K562 (cell line): Measurements from ENCODE around the gene USP7. TPM values are rescaled to one million over a fixed set of nuclear protein-coding genes. Genes with fewer than 3 reads are reported as not detected.

Experiments used
- CCNT2 ChIP-seq: IDR thresholded peaks from 2 replicates; pipeline ENCODE4 v1.6.1; 2011; ENCODE audit warnings: borderline replicate concordance, low read depth, mild to moderate bottlenecking, moderate library complexity, mixed read lengths, low read length; ENCODE audit not compliant: insufficient read length; ENCODE audit errors: extremely low read depth
- CREB1 ChIP-seq, 2 experiments: sonication (generic) in 1 of 2; formaldehyde crosslinking in 1 of 2; IDR thresholded peaks; 2 replicates each; pipeline versions ENCODE4 v1.6.1 to v1.8.0; 2012 to 2022; ENCODE audit warnings: inconsistent platforms in 1 of 2, mild to moderate bottlenecking in 1 of 2, missing genetic modification reagents in 1 of 2, moderate library complexity in 1 of 2
- CREM ChIP-seq: IDR thresholded peaks from 2 replicates; pipeline ENCODE4 v1.6.1; 2014; ENCODE audit warnings: antibody characterized with exemption, low read depth
- FIP1L1 ChIP-seq: fragments of 200-400 bp; formaldehyde crosslinking; IDR thresholded peaks from 2 replicates; pipeline ENCODE4 v1.6.1; 2018; ENCODE audit warnings: mild to moderate bottlenecking, low read depth, low read length; ENCODE audit not compliant: poor library complexity, severe bottlenecking
- GATAD2B ChIP-seq: fragments of 450-650 bp; IDR thresholded peaks from 2 replicates; pipeline ENCODE4 v1.6.1; 2017; ENCODE audit warnings: mild to moderate bottlenecking, borderline replicate concordance
- L3MBTL2 ChIP-seq: fragments of 450-650 bp; IDR thresholded peaks from 2 replicates; pipeline ENCODE4 v1.6.1; 2016; ENCODE audit warnings: mild to moderate bottlenecking, moderate library complexity
- NRF1 ChIP-seq, 2 experiments: fragments of 450-650 bp; IDR thresholded peaks in 1 of 2; conservative IDR thresholded peaks in 1 of 2; 2 replicates each; pipeline ENCODE4 v1.6.1; 2014; ENCODE audit warnings: mild to moderate bottlenecking in 2 of 2
- PHF8 ChIP-seq: fragments of 200-600 bp; sonication (generic); IDR thresholded peaks from 2 replicates; pipeline ENCODE4 v1.6.1; 2012; ENCODE audit warnings: mixed run types, mild to moderate bottlenecking, inconsistent platforms, low read length, moderate library complexity, borderline replicate concordance
- POLR2G ChIP-seq: fragments of 200-400 bp; formaldehyde crosslinking; IDR thresholded peaks from 2 replicates; pipeline ENCODE4 v1.6.1; 2017; ENCODE audit warnings: low read depth, mild to moderate bottlenecking, antibody characterized with exemption, low read length, moderate library complexity
- TAF1 ChIP-seq: IDR thresholded peaks from 2 replicates; pipeline ENCODE4 v1.6.1; 2011; ENCODE audit warnings: mild to moderate bottlenecking, low read length, moderate library complexity; ENCODE audit not compliant: insufficient read depth, control insufficient read depth, severe bottlenecking; ENCODE audit errors: extremely low read depth
- ZBTB17 ChIP-seq: fragments of 450-650 bp; formaldehyde crosslinking; IDR thresholded peaks from 2 replicates; pipeline ENCODE4 v1.4.0; 2020; ENCODE audit warnings: mild to moderate bottlenecking
- ZBTB7A ChIP-seq: IDR thresholded peaks from 2 replicates; pipeline ENCODE4 v1.6.1; 2011; ENCODE audit warnings: low read depth, mild to moderate bottlenecking, low read length, moderate library complexity, borderline replicate concordance; ENCODE audit not compliant: control insufficient read depth
- ZNF282 ChIP-seq: sonication (generic); formaldehyde crosslinking; IDR thresholded peaks from 2 replicates; pipeline ENCODE4 v1.8.1; 2023; ENCODE audit warnings: missing genetic modification reagents
- ZNF586 ChIP-seq: fragments of 450-650 bp; formaldehyde crosslinking; conservative IDR thresholded peaks from 2 replicates; pipeline ENCODE4 v1.4.0; 2020; ENCODE audit warnings: mild to moderate bottlenecking, moderate library complexity
- polyA plus RNA-seq, 8 experiments: library from polyadenylated mRNA; depleted of rRNA in 4 of 8; stranded (reverse) in 5 of 8; unstranded in 3 of 8; fragments of >200 nt; fragmentation: Nextera tagmentation in 2 of 8; fragmentation: Illumina TruSeq in 1 of 8; extraction: Ambion mirVana in 2 of 8; extraction: Trizol in 1 of 8; gene quantifications; 2 replicates each; pipeline versions ENCODE4 v1.2.1 to v1.2.3, GENCODE V29; 2011 to 2014; ENCODE audit warnings: inconsistent platforms in 1 of 8, missing spikeins in 1 of 8
- total RNA-seq, 7 experiments: library from RNA; depleted of rRNA in 6 of 7; stranded (reverse); fragments of >200 nt in 6 of 7; fragmentation: Illumina TruSeq in 2 of 7; extraction: Trizol in 2 of 7; gene quantifications; 2 replicates each; pipeline versions ENCODE4 v1.2.1 to v1.2.3, GENCODE V29; 2011 to 2021; ENCODE audit warnings: low replicate concordance in 1 of 7
- TF ChIP-seq, protein P1 (sequence below): fragments of 450-650 bp; conservative IDR thresholded peaks from 2 replicates; pipeline ENCODE4 v1.6.1; 2016; ENCODE audit warnings: missing genetic modification characterization, low read depth, mild to moderate bottlenecking, missing compliant biosample characterization, moderate library complexity
- TF ChIP-seq, protein P2 (sequence below), 2 experiments: IDR thresholded peaks; 2 replicates each; pipeline ENCODE4 v1.6.1; 2011; ENCODE audit warnings: borderline replicate concordance in 1 of 2, control low read depth in 1 of 2, low read depth in 1 of 2, low read length in 1 of 2, mild to moderate bottlenecking in 1 of 2, mixed read lengths in 1 of 2, moderate library complexity in 1 of 2; ENCODE audit not compliant: insufficient read depth in 1 of 2, insufficient read length in 1 of 2, poor library complexity in 1 of 2, severe bottlenecking in 1 of 2; ENCODE audit errors: extremely low read depth in 1 of 2
- TF ChIP-seq, protein P3 (sequence below): fragments of 250-450 bp; sonication (Bioruptor Pico); IDR thresholded peaks from 2 replicates; pipeline ENCODE4 v1.8.0; 2022; ENCODE audit warnings: inconsistent platforms, mild to moderate bottlenecking, moderate library complexity, borderline replicate concordance
- TF ChIP-seq, protein P4 (sequence below): sonication (generic); formaldehyde crosslinking; IDR thresholded peaks from 2 replicates; pipeline ENCODE4 v1.9.0; 2022; ENCODE audit warnings: mild to moderate bottlenecking, missing genetic modification reagents

Gene USP7
- total and polyA plus RNA-seq, 9 of the 15 experiments (the other 6 are each of a cell fraction or from before 2014, with no cell fraction given) = 17.1 to 145 (median 57.9) TPM

DNA sequence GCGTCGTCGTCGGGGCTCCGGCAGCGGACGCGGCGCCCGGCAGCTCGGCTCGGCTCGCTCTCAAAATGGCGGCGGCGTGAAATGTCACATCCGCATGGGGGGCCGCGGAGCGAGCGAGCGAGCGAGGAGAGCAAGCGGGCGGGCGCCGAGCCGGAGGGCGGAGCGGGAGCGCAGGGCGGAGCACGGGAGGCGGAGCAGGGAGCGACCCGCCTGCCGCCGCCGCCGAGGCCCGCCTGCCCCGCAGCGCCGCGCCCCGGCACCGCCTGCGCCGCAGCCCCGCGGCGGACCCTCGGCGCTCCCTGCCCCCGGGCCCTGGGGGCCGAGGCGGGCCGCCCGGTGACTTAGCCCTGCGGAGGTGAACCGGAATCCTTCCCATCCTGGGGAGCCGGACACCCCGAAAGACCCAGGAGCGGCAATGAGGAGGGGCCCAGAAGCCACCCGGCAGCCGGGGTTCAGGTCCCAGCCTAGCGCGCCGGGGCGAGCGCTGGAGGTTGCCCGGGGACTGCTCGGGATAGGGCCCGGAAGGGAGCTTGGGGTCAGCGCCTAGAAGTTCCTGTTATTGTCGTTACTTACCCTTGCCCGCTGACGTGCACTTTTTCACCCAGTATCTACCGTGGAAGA is at the start of gene USP7 (continued):
- TF ChIP-seq CREM = peak; percentile 73
- peak; percentile 87 for TF ChIP-seq POLR2G
- TF ChIP-seq ZNF586 (CRISPR knock-in tag) = no peak
- peak; percentile 67; the same call in 1 of the 2 replicates for TF ChIP-seq PHF8
- peak; percentile 81 for TF ChIP-seq CCNT2
- peak; percentile 52 for TF ChIP-seq L3MBTL2
- TF ChIP-seq ZBTB7A = peak; percentile 97
- TF ChIP-seq, protein P1, sequence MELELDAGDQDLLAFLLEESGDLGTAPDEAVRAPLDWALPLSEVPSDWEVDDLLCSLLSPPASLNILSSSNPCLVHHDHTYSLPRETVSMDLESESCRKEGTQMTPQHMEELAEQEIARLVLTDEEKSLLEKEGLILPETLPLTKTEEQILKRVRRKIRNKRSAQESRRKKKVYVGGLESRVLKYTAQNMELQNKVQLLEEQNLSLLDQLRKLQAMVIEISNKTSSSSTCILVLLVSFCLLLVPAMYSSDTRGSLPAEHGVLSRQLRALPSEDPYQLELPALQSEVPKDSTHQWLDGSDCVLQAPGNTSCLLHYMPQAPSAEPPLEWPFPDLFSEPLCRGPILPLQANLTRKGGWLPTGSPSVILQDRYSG (tag) = no peak
- TF ChIP-seq TAF1 = peak; percentile 90
- TF ChIP-seq, protein P2, sequence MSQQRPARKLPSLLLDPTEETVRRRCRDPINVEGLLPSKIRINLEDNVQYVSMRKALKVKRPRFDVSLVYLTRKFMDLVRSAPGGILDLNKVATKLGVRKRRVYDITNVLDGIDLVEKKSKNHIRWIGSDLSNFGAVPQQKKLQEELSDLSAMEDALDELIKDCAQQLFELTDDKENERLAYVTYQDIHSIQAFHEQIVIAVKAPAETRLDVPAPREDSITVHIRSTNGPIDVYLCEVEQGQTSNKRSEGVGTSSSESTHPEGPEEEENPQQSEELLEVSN (IDR thresholded peaks at IDR 0.05; ENCODE audit: borderline replicate concordance in 1 of 2, extremely low read depth in 1 of 2, insufficient read depth in 1 of 2, insufficient read length in 1 of 2, low read depth in 1 of 2, low read length in 1 of 2, poor library complexity in 1 of 2, severe bottlenecking in 1 of 2) = peak; percentile 38 to 76
- no peak for TF ChIP-seq ZNF282 (CRISPR knock-in tag)
- 0 out of 2 replicates have a peak, but pooled peaks have one; percentile 26 for TF ChIP-seq ZBTB17 (CRISPR knock-in tag)
- TF ChIP-seq CREB1 (IDR thresholded peaks at IDR 0.05) = no peak; the same call in 1 of the 2 replicates
- TF ChIP-seq CREB1 (CRISPR knock-in tag; IDR thresholded peaks at IDR 0.05) = no peak
- TF ChIP-seq, protein P3, sequence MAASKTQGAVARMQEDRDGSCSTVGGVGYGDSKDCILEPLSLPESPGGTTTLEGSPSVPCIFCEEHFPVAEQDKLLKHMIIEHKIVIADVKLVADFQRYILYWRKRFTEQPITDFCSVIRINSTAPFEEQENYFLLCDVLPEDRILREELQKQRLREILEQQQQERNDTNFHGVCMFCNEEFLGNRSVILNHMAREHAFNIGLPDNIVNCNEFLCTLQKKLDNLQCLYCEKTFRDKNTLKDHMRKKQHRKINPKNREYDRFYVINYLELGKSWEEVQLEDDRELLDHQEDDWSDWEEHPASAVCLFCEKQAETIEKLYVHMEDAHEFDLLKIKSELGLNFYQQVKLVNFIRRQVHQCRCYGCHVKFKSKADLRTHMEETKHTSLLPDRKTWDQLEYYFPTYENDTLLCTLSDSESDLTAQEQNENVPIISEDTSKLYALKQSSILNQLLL (CRISPR knock-in tag) = no peak
- TF ChIP-seq, protein P4, sequence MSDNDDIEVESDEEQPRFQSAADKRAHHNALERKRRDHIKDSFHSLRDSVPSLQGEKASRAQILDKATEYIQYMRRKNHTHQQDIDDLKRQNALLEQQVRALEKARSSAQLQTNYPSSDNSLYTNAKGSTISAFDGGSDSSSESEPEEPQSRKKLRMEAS (CRISPR knock-in tag) = 0 out of 2 replicates have a peak, but pooled peaks have one; percentile 17
- peak; percentile 78; the same call in 1 of the 2 replicates for TF ChIP-seq GATAD2B
- peak; percentile 45 to 54 for TF ChIP-seq NRF1 (conservative IDR thresholded peaks at IDR 0.05 in 1 of 2, IDR thresholded peaks at IDR 0.05 in 1 of 2)
- peak; percentile 38 for TF ChIP-seq FIP1L1
